Adrenal gland (tissue), 12 donors: ENCODE measurements around the gene TENM4. TPM values are rescaled to one million over a fixed set of nuclear protein-coding genes. Genes with fewer than 3 reads are reported as not detected.

Source experiments
- DNase-seq, 7 donors: peaks; one replicate each; pipeline ENCODE4 v3.0.0-alpha.2; 2019 to 2020
- H3K27ac ChIP-seq, 5 donors: fragments of 200-600 bp; sonication (generic) in 4 of 5; 1 replicate in 3 of 5; 2 replicates in 2 of 5; pipeline versions ENCODE4 v1.5.1 to v1.8.0; 2016 to 2020; ENCODE audit warnings: mild to moderate bottlenecking in 1 of 5
- H3K27me3 ChIP-seq: fragments of 200-600 bp; 2 replicates; pipeline ENCODE4 v1.8.0; 2021
- H3K36me3 ChIP-seq, 2 donors: fragments of 200-600 bp; replicated peaks in 1 of 2; 1 replicate in 1 of 2; 2 replicates in 1 of 2; pipeline versions ENCODE4 v1.5.1 to v1.8.0; 2018 to 2022
- H3K4me1 ChIP-seq, 2 donors: fragments of 200-600 bp; replicated peaks in 1 of 2; 1 replicate in 1 of 2; 2 replicates in 1 of 2; pipeline versions ENCODE4 v1.5.1 to v1.8.0; 2018 to 2021
- H3K4me3 ChIP-seq, 4 donors: fragments of 200-600 bp; sonication (generic) in 3 of 4; one replicate each; pipeline ENCODE4 v1.5.1; 2016 to 2018
- H3K9me3 ChIP-seq, 3 donors: fragments of 200-600 bp; sonication (generic) in 1 of 3; replicated peaks in 1 of 3; 1 replicate in 2 of 3; 2 replicates in 1 of 3; pipeline versions ENCODE4 v1.5.1 to v1.8.0; 2016 to 2021
- CTCF ChIP-seq, 6 experiments: fragments of 450-650 bp in 4 of 6; fragments of 200-600 bp in 2 of 6; sonication (generic) in 1 of 6; IDR thresholded peaks; 1 replicate in 5 of 6; 2 replicates in 1 of 6; pipeline versions ENCODE4 v1.5.1 to v1.8.0; 2016 to 2021; ENCODE audit warnings: antibody characterized with exemption in 6 of 6, mild to moderate bottlenecking in 2 of 6, moderate library complexity in 1 of 6
- POLR2A ChIP-seq, 2 donors: fragments of 450-650 bp; IDR thresholded peaks; one replicate each; pipeline ENCODE4 v1.6.1; 2017; ENCODE audit warnings: antibody characterized with exemption in 2 of 2, mild to moderate bottlenecking in 2 of 2, moderate library complexity in 1 of 2
- WGBS, 4 donors: extraction: QIAGEN DNeasy Blood & Tissue Kit in 2 of 4; methylation state at CpG; one replicate each; pipeline versions ENCODE4 v1.1.5 to v1.1.7; 2013 to 2017; 5-methylcytosine and 5-hydroxymethylcytosine counted together
- intact Hi-C, 2 donors: fragments of 100-400 bp; cut with DNase I; formaldehyde crosslinking; loops; one replicate each; pipeline versions ENCODE4 v1.14.1 to v1.15.0; 2022 to 2023
- polyA plus RNA-seq, 3 donors: library from polyadenylated mRNA; stranded (reverse); fragments of 200-250 nt in 2 of 3; fragments of 350-450 nt in 1 of 3; fragmentation: Illumina TruSeq in 1 of 3; extraction: RNeasy Lipid Tissue Mini Kit (QIAGEN cat#74804) in 1 of 3; gene quantifications; one replicate each; pipeline ENCODE4 v1.2.3, GENCODE V29; 2013 to 2014
- total RNA-seq, 9 donors: library from RNA; depleted of rRNA in 4 of 9; stranded (reverse); fragments of >200 nt in 4 of 9; fragments of 120-200 nt in 1 of 9; fragmentation: NEBNext Ultra II Directional in 1 of 9; extraction: Animal tissue kit (Norgen Biotek cat#: 25700) in 1 of 9; gene quantifications; one replicate each; pipeline versions ENCODE4 v1.1.0 to v1.2.4, GENCODE V29; 2013 to 2023
- donor health status: healthy with polysubstance abuse.
- donor health status: Bipolar disorder and iron deficiency.
- donor health status: DM: yes; HTN: yes; CAD: no.
- donor health status: DM: no; HTN: no; CAD: no.
- donor health status: DM: no; HTN: no; CAD: no.
- donor health status: DM: yes; HTN: yes; CAD: no.

Gene TENM4
- total and polyA plus RNA-seq, 12 donors, result 0.74 to 24.9 (median 6.7) TPM

DNA sequence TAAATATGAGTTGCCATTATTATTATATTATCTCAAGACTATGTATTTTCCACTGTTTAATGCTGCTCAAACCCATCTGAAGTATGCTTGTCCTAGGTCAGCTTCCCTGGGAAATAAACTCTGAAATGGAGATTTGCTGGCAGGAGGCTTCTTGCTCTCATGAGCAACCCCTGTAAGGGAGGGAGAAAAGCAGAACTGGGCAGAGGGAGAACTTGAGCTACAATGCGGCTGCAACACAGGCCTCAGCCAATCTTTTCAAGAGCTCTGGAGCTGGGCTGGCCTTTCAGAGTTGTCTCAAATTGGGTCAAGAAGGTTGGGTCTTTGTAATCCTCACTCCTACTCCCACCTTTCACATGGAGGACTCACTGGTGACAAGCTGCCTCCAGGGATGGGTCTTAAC, 412.6 kb downstream of the TENM4 start:
- WGBS, 4 donors, result 67 to 80% (median 79%) methylated on average over 1 of the region's 1 CpG
- H3K9me3 ChIP-seq, result no peaks in the 10 kb centered on the region
- no peak for DNase-seq
- intact Hi-C loops, result no loop called here
- no peak overlapping the region for H3K27ac ChIP-seq
- no peaks in the 10 kb centered on the region for H3K4me1 ChIP-seq
- no peaks in the 10 kb centered on the region for H3K27me3 ChIP-seq
- H3K4me3 ChIP-seq, result no peak overlapping the region
- H3K36me3 ChIP-seq, result no peaks in the 10 kb centered on the region
- TF ChIP-seq CTCF (IDR thresholded peaks at IDR 0.05) (no peak), POLR2A (IDR thresholded peaks at IDR 0.05) (no peak)

DNA sequence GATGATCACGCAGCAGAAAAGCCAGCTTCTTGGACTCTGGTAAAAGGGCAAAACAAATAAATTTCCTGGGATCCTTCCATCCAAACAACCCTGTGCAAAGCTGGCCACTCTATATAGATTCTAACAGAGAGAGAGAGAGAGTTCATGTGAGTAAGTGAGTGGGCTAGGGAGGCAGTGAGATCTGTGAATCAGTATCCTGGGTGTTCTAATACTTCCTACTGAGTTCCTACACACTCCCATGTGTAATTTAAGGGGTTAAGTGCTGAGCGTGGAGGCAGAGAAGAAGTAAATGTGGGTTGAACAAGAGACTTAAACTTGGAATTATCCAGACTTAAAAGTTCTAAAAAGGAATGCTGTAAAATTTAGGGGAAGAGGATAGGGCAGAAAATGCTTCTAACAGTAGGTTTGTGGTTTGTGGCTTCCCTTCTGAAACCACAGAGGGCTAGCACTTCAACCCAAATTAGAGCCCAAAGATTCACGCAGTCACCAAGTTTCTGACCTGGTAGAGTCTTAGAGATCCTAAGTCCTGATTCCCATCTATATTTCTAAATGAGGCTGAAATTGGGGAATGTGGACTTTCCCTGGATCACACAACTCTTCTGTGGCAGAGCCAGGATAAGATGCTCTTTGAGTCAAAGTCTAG, 413.9 kb downstream of the TENM4 start:
- Histone ChIP-seq H3K4me3 (no peak overlapping the region), H3K9me3 (no peaks in the 10 kb centered on the region), H3K36me3 (no peaks in the 10 kb centered on the region), H3K27me3 (no peaks in the 10 kb centered on the region), H3K4me1 (no peaks in the 10 kb centered on the region), H3K27ac (no peak overlapping the region)
- WGBS, 4 donors, result 58 to 87% (median 72%) methylated on average over 3 of the region's 3 CpGs
- DNase-seq, result no peak
- TF ChIP-seq CTCF (IDR thresholded peaks at IDR 0.05) (no peak), POLR2A (IDR thresholded peaks at IDR 0.05) (no peak)
- intact Hi-C loops, result no loop called here

DNA sequence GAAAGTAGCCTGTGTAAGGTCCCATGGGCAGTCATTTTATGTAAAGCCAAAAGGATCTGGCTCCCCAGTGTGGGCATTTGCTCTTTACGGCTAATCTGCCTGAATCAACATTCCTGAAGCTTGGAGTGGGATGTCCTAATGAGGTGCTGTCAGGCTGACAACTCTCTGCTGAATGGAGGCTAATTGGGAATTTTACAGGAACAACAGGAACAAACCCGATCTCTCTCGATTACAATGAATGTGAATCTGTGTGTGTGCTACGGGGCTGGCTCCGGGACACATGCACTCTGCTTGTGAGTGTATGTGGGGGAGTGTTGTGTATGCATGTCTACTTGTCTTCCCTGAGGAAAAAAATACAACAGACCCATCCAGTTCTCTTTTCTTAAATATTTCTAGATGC, 415.2 kb downstream of the TENM4 start:
- Histone ChIP-seq H3K27me3 (no peaks in the 10 kb centered on the region), H3K4me1 (no peaks in the 10 kb centered on the region), H3K4me3 (no peak overlapping the region), H3K27ac (no peak overlapping the region), H3K9me3 (no peaks in the 10 kb centered on the region), H3K36me3 (no peaks in the 10 kb centered on the region)
- WGBS, 4 donors, result 70 to 89% (median 80%) methylated on average over 5 of the region's 5 CpGs
- intact Hi-C loops, result no loop called here
- DNase-seq, result no peak
- TF ChIP-seq CTCF (IDR thresholded peaks at IDR 0.05) (no peak), POLR2A (IDR thresholded peaks at IDR 0.05) (no peak)

DNA sequence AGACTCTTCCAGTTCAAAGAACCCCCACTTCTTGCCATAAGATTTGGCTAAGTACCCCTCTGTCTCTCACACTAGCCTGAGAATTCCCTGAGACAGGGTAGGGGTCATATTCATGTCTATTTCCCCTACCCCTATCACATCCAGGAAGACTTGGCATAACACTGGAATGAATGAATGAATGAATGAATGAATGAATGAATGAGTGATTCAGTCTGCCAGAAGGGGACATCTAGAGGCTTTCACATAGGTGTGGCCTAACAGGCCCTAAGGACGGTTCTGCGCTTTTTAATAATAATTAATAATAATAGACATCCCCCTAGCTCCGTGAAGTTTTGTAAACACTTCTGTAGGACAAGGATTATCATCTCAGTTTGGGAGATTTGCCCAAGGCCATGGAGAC, 415.7 kb downstream of the TENM4 start:
- H3K4me3 ChIP-seq, result no peak overlapping the region
- no peak for DNase-seq
- intact Hi-C loops, result no loop called here
- TF ChIP-seq POLR2A (IDR thresholded peaks at IDR 0.05) (no peak), CTCF (IDR thresholded peaks at IDR 0.05) (no peak)
- H3K36me3 ChIP-seq, result no peaks in the 10 kb centered on the region
- no peaks in the 10 kb centered on the region for H3K9me3 ChIP-seq
- 64 to 82% (median 73%) methylated on average over 3 of the region's 3 CpGs for WGBS, 4 donors
- H3K4me1 ChIP-seq, result no peaks in the 10 kb centered on the region
- H3K27me3 ChIP-seq, result no peaks in the 10 kb centered on the region
- no peak overlapping the region for H3K27ac ChIP-seq
